OCI-LY7 (cell line): ENCODE data around the gene MACROD2.
"Not testable (repeated sequence)": the region's sequence is repeated elsewhere in the genome, so short reads cannot be mapped to it uniquely, and the experiment has no call there.

Source experiments
- CTCF ChIP-seq: fragments of 200-600 bp; sonication (generic); conservative IDR thresholded peaks from 2 replicates; pipeline ENCODE4 v1.5.1; 2014; ENCODE audit warnings: mild to moderate bottlenecking, antibody characterized with exemption, low read length, moderate library complexity, mixed read lengths
- EZH2phosphoT487 ChIP-seq: fragments of 200-600 bp; sonication (generic); IDR thresholded peaks from 2 replicates; pipeline ENCODE4 v1.6.1; 2018; ENCODE audit warnings: low read depth, borderline replicate concordance, mild to moderate bottlenecking, mixed run types, antibody characterized with exemption, low read length, moderate library complexity, mixed read lengths

GRCh38 chr20:14270751-14271150 lies 275.4 kb downstream of the MACROD2 start:
- TF ChIP-seq CTCF, EZH2phosphoT487: not testable (repeated sequence)
